C4-2B (cell line): ENCODE measurements around the gene SEPTIN5.

Source experiments
- H3K27ac ChIP-seq: fragments of 450-650 bp; 2 replicates; pipeline ENCODE4 v1.5.1; 2017
- CTCF ChIP-seq: fragments of 450-650 bp; conservative IDR thresholded peaks from 2 replicates; pipeline ENCODE4 v1.5.1; 2017; ENCODE audit warnings: mild to moderate bottlenecking
- ZFX ChIP-seq: fragments of 450-650 bp; IDR thresholded peaks from 2 replicates; pipeline ENCODE4 v1.6.1; 2017

SEPTIN5 gene

GRCh38 chr22:19755722-19756287 lies 41.5 kb downstream of the SEPTIN5 start:
- TF ChIP-seq ZFX (no peak), CTCF (no peak)
- peak overlapping the region; percentile 36 for H3K27ac ChIP-seq

- peak overlapping the region; percentile 36 for H3K27ac ChIP-seq
- peak; percentile 90 for TF ChIP-seq CTCF
- TF ChIP-seq ZFX: peak; percentile 19; the same call in 1 of the 2 replicates
Observed at GRCh38 chr22:19756288-19757128, 42.2 kb downstream of the SEPTIN5 start.

GRCh38 chr22:19757140-19757984 lies 43.1 kb downstream of the SEPTIN5 start:
- TF ChIP-seq CTCF (no peak), ZFX (no peak)
- peak overlapping the region; percentile 36 for H3K27ac ChIP-seq

- TF ChIP-seq CTCF (no peak), ZFX (no peak)
- H3K27ac ChIP-seq: no peak overlapping the region
Observed at GRCh38 chr22:19757985-19758895, 43.9 kb downstream of the SEPTIN5 start.

GRCh38 chr22:19758896-19759426 lies 44.7 kb downstream of the SEPTIN5 start:
- no peak for TF ChIP-seq CTCF
- TF ChIP-seq ZFX: no peak
- H3K27ac ChIP-seq: no peak overlapping the region

- peak overlapping the region; percentile 86 for H3K27ac ChIP-seq
- no peak for TF ChIP-seq CTCF
- no peak for TF ChIP-seq ZFX
Observed at GRCh38 chr22:19759427-19760057, 45.2 kb downstream of the SEPTIN5 start.
